ENCODE data around the gene CMSS1.

The CMSS1 gene

DNA sequence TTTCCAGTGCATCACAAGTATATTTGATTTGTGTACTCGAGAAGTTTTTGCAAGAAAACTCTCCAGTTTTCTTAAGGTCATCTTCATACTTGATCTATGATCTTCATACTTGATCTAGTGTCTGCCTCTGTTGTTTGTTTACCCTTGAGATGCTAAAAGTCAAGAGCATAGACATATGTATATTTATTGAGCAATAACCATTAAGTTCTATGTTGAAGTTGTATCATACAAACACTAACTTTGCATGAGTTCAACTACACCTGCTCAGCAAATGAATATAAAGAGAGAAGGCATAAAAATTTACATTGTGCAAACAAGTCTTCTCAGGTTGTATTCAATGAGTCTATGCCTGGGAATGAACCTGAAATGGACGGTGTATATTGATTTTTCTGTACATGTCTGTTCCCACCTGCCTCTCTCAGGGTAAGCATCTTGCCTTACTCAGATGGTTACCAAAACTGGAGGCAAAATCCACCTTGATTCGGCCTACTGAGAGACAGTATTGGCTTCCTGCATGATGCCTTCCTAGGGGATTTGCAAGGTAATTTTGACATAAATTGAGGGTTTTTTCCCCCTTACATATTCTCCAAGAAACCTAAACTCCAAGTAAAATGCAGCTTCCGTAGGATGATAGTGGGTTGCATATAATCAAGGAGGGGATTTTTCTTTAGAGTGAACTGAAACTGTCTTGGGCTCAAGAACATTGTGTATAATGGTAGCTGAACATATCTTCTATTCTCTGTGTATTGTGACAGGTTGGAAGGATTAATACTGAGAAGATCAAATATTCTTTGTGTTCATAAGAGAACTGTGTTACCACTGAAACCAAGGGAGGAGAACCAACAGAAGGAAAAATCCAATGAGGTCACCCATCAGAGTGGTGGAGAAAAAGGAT, 186.2 kb downstream of the CMSS1 start:
- DNase-seq: no peak

- no peak for DNase-seq
These were observed 187.3 kb downstream of the CMSS1 start for GRCh38 chr3:100004931-100005330.

GRCh38 chr3:100005665-100006393, 188.2 kb downstream of the CMSS1 start:
- no peak for DNase-seq

DNA sequence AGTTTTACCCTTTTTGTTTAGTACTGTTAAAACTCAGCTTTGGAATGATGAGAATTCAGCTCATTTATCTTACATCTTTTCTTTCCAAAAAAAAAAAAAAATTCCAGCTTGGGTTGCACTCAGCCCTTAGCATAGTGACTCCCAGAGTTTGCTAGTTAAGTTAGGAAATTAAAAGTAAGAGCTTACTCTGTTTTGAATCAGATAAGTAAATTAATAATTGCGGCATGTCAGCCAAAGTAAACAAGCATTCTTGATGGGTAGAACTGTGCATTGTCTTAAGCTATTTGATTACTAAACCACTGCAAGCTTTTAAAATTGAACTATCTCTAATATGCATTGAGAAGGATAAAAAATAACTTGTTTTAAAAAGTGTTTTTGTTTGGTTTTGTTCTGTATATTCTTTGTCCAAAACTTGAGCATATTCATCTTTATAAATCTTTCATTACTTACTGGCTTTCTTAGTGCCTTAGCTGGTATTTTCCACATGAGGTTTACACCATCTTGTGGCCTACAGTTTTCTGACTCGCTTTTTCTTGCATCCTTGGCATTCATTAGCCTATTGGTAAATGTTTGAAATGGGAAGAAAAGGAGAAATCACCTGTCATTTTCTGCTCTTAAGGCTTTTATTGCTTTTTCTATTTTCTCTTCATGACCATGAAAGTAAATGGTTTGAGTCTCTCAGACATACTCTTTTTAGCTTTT, 189.1 kb downstream of the CMSS1 start:
- DNase-seq: no peak

DNA sequence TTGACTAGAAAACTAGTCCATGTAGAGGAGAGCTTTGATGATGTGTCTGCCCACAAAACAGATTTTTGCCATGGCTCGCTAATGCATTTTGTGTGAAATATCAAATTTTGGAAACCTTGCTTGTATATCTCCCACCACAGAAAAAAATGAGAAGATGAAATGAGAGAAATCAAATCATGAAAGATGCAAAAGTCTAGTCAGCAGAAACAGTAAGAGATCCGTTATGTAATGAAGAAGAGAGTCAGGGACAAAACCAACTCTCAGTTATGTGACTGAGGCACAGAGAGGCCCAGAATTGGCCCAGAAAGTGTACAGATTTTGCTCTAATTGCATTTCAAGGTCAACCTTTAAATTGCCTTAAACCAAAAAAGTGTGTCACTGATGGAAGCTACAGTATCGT, 189.7 kb downstream of the CMSS1 start:
- DNase-seq: no peak

GRCh38 chr3:100008081-100008698, 190.5 kb downstream of the CMSS1 start:
- DNase-seq: no peak

GRCh38 chr3:100009276-100010086, 191.8 kb downstream of the CMSS1 start:
- no peak for DNase-seq

GRCh38 chr3:100010087-100010417, 192.4 kb downstream of the CMSS1 start:
- DNase-seq: no peak

DNA sequence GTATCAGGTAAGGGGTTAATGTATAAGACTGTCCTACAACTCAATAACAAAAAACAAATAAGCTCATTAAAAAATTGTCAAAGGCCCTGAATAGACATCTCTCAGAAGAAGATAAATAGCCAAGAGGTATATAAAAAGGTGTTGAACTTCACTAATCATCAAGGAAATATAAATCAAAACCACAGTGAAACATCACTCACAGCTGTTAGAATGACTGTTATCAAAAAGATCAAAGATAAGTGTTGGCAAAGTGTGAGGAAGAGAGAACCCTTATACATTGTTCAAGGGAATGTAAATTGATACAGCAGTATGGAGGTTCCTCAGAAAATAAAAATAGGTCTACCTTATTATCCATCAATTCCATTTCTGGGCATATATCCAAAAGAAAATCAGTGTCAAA, 201.1 kb downstream of the CMSS1 start:
- no peak for DNase-seq

DNA sequence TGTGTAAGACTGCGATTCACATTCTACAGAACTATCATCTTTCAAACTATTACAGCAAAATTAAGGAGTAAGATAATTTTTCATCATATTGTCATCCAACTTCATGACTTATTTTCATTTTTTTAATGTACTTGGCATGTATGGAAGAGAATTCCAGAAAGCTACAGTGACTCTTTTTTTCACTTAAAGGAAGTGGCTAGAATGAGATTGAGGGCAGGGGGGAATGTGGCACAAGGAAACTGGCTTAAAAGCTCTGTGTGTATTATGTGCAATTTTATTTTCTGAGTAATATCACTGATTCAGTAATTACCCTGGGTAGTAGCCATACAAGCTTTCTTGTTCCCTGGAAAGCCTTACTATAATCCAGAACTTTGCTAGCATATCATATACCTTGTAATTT, 202.1 kb downstream of the CMSS1 start:
- no peak for DNase-seq

GRCh38 chr3:100020876-100021644, 203.4 kb downstream of the CMSS1 start:
- no peak for DNase-seq

DNA sequence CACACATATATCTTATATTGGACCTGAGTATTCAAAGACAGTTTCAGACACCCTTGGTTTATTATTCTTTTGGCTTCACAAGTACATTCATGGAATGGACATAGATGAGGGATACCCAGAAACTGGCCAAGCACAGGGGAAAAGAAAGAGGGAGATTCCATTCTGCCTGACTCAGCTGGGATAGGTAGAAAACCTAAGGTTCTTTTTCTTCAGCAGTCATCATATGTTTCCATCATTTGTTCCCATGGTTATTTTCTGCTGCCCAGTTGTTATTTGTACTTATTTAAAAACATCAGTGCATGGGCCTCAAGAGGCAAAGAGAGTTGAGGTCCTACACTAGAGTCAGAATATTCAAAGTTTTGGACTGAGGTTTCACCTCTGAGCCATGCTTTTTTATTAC, 204.8 kb downstream of the CMSS1 start:
- no peak for DNase-seq

GRCh38 chr3:100023150-100023549, 205.5 kb downstream of the CMSS1 start:
- DNase-seq: no peak

DNA sequence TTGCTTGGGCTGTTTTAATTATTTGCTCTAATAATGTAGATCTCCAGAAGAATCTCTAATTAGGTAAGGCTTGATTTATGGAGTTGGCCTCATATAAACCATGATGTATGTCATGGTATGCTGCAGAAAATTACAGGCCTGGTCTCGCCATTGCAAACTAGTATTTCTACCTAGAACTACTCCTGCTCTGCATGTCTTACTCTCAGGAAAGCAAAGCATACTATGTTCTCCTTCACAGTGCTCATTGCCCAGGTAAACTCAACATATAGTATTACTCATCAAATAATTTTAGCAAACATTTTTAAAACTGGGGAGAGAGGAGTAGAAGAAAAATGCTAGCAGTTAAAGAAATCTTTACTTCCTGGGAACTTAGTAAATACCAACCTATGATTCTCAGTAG, 205.9 kb downstream of the CMSS1 start:
- no peak for DNase-seq

DNA sequence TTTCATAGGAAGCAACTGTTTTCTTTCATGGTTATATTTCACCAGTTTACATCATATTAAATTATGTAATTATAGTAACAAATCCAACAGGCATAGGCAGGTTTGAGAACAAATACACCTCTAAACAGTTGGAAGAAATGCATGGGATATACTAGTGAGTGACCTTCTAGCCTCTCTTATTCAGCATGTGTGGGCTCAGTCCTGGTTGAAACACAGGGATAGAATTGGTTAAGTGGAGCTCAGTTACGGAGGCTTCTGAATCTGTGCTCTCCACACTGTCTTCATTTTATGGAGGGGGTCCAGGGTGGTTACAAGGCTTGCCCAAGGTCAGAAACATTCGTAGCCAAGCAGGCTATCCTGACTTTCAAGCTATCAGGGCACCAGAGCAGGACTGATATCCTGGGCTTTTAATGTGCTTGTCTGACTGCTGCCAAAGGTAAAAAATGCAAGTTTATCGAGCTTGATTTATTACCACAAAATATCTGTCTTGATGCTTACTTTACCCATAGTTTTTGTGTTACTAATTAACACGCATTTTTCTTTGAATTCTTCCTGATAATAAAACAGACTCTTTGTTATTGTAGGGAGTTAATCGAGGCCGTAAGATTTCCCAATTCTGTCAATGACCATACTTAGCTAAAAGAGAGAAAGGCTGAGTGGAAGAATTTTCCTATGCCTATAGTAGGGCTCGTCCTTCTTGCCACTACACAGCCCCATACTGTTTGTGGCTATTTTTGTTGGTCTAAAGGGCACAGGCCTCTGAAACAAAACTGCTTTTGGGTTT, 207.1 kb downstream of the CMSS1 start:
- no peak for DNase-seq

DNA sequence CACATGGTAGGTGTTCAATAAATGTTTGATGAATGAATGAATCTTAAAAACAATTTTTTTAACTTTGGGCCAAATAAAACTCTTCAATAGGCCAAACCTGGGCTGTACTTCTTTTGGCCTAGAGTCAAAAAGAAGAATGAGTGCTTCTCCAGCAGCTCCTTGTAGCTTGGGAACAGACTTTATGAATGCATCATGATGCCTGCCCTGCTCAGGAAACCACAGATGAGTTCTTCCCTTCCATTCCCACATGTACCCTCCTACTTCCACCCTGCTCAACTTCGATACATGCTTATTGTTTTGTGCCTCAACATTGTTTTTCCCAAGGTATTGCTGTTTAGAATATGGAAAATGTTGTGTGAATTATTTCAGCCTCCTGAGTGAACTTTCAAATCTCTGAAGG, 209.7 kb downstream of the CMSS1 start:
- no peak for DNase-seq

DNA sequence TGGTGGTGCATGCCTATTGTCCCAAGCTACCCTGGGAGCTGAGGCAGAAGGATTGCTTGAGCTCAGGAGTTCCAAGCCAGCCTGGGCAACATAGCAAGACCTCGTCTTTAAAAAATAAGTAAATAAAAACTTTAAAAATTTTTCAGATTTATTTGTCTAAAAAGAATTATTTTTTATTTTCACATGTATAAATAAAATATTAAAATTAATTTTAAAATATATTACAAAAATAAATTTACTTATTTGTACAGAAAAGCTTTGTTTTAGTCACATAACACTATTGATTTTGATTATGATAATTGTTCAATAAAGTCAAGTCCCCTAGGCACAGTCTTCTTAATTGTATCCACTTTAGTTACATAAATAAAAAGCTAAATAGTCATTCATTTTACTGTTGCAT, 211.4 kb downstream of the CMSS1 start:
- no peak for DNase-seq

DNA sequence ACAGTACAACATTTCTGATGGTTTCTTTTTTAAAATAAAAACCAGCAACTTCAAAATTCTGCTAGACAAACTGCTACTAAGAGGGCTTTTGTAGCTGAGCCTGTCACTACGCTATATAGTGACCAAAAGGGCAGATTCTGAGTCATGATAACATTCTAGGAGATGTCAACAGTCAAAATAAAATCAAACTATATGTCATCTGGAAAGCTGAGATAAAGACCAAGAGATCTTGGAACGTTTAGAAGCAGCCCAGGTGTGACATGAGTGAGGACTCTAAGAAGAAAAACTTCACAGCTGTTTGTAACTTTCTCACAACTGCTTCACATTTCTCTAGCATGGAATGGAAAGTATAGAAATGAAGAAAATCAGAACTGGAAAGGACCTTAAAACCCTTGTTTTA, 212.0 kb downstream of the CMSS1 start:
- no peak for DNase-seq

DNA sequence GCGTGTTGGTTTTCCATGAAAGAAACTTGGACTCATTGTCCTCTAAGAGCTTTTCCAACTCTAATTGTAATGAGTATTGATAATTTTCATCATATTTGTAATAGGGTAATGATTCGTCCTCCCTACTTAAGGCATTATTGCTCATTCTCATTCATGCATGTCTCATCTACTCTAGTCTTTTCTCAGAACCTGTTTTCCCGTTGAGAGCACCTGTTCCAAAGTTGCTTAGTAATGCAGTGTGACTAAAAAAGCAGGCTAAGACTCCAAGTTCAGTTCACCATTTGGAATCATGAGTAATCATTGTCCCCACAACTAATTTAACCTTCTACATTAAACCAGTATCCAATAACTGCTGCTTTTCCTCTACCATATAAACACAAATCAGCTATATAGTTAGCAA, 212.7 kb downstream of the CMSS1 start:
- DNase-seq: no peak

DNA sequence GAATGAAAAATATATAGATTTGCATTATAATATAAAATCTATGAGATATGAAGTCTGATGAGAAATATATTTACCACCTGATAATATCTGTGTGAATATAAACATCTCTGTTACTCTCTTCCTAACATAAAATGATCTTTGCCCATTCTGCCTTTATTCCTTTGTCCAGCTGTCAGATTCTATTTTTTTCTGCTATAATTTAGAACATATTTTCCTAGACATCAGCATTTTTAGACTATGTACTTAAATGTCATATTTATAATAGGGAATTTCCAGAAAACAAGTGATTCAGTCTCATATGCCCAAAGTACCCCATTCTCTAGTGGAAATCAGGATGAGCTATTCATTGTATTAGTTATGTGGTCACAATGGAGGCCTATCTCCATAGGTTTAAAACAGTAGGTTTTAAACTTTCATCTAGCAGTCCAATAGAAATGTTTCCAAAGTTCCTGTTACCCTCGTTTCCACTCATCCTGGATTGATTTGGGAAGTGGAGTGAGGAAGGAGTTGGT, 213.3 kb downstream of the CMSS1 start:
- no peak for DNase-seq

GRCh38 chr3:100032243-100032642, 214.6 kb downstream of the CMSS1 start:
- DNase-seq: no peak
